Endothelial cell of umbilical vein (primary cell): ENCODE measurements around the gene SPSB1. TPM values are rescaled to one million over a fixed set of nuclear protein-coding genes. Genes with fewer than 3 reads are reported as not detected.

Experiments used
- BruUV-seq: library from RNA; stranded (reverse); fragments of 400-500 nt; replicated peaks from 2 replicates; lab custom pipeline; 2021; lab: Mats Ljungman, UMichigan
- CTCF ChIA-PET: fragments of 300-600, 350-600 bp; sonication (Branson Sonifier 250); formaldehyde crosslinking; loops from one replicate; lab custom pipeline; 2021; ENCODE audit warnings: antibody characterized with exemption, inconsistent platforms; lab: Charles Lee
- POLR2A ChIA-PET: fragments of 300-600, 350-600 bp; sonication (Branson Sonifier 250); formaldehyde crosslinking; loops from one replicate; lab custom pipeline; 2021; ENCODE audit warnings: antibody characterized with exemption, inconsistent platforms; lab: Charles Lee
- DNase-seq: peaks from one replicate; pipeline ENCODE4 v3.0.0-alpha.2; 2011; ENCODE audit warnings: low read depth, low spot score
- FAIRE-seq: peaks from 2 replicates; lab custom pipeline; 2011; peaks lifted over from hg19 to GRCh38; lab: Jason Lieb, UNC
- H2AFZ ChIP-seq: 2 replicates; pipeline ENCODE4 v1.6.0; 2012; ENCODE audit warnings: low read depth, low read length, control low read depth, inconsistent platforms
- H3K27ac ChIP-seq: 2 replicates; pipeline ENCODE4 v1.5.1; 2011; ENCODE audit warnings: low read depth, mild to moderate bottlenecking, control low read depth, low read length, moderate library complexity; ENCODE audit not compliant: insufficient read depth
- H3K27me3 ChIP-seq, 2 experiments: 2 replicates each; pipeline versions ENCODE4 v1.6.0 to v1.6.1; 2011; ENCODE audit warnings: low read length in 2 of 2, mixed read lengths in 1 of 2; ENCODE audit not compliant: control insufficient read depth in 2 of 2, insufficient read depth in 2 of 2
- H3K36me3 ChIP-seq, 2 experiments: 2 replicates in 1 of 2; 3 replicates in 1 of 2; pipeline ENCODE4 v1.5.1; 2011; ENCODE audit warnings: low read length in 2 of 2, mild to moderate bottlenecking in 1 of 2, moderate library complexity in 1 of 2; ENCODE audit not compliant: control insufficient read depth in 2 of 2, insufficient read depth in 2 of 2; ENCODE audit errors: extremely low read depth in 1 of 2
- H3K4me1 ChIP-seq: 3 replicates; pipeline ENCODE4 v1.5.1; 2011; ENCODE audit warnings: mild to moderate bottlenecking, low read length; ENCODE audit not compliant: control insufficient read depth, insufficient read depth; ENCODE audit errors: extremely low read depth
- H3K4me2 ChIP-seq: 2 replicates; pipeline ENCODE4 v1.6.1; 2011; ENCODE audit warnings: low read length, control low read depth, mixed read lengths; ENCODE audit not compliant: insufficient read depth
- H3K4me3 ChIP-seq, 3 experiments: fragments of 200-600 bp in 1 of 3; sonication (generic), shearing (Covaris generic) in 1 of 3; replicated peaks in 1 of 3; 2 replicates each; pipeline ENCODE4 v1.5.1; 2011 to 2016; ENCODE audit warnings: control low read depth in 3 of 3, low read length in 3 of 3, mild to moderate bottlenecking in 2 of 3, inconsistent platforms in 1 of 3, low read depth in 1 of 3, moderate library complexity in 1 of 3; ENCODE audit not compliant: insufficient read depth in 1 of 3
- H3K79me2 ChIP-seq: 2 replicates; pipeline ENCODE4 v1.6.0; 2012; ENCODE audit warnings: low read length, inconsistent platforms; ENCODE audit not compliant: control insufficient read depth, insufficient read depth
- H3K9ac ChIP-seq: replicated peaks from 2 replicates; pipeline ENCODE3; 2011; ENCODE audit warnings: low read length, control low read depth; ENCODE audit not compliant: insufficient read depth; ENCODE audit errors: extremely low read depth
- H3K9me1 ChIP-seq: replicated peaks from 3 replicates; pipeline ENCODE4 v1.6.0; 2011; ENCODE audit warnings: mild to moderate bottlenecking, low read length; ENCODE audit not compliant: control insufficient read depth, insufficient read depth; ENCODE audit errors: extremely low read depth
- H3K9me3 ChIP-seq: replicated peaks from 2 replicates; pipeline ENCODE4 v1.5.1; 2012; ENCODE audit warnings: low read length, inconsistent platforms; ENCODE audit not compliant: control insufficient read depth, insufficient read depth
- H4K20me1 ChIP-seq: replicated peaks from 2 replicates; pipeline ENCODE3; 2011; ENCODE audit warnings: mild to moderate bottlenecking, low read length; ENCODE audit not compliant: control insufficient read depth, insufficient read depth; ENCODE audit errors: extremely low read depth
- EZH2 ChIP-seq: IDR thresholded peaks from 2 replicates; pipeline ENCODE4 v1.6.1; 2012; ENCODE audit warnings: borderline replicate concordance, low read depth, mild to moderate bottlenecking, moderate library complexity, low read length, inconsistent platforms; ENCODE audit not compliant: severe bottlenecking
- FOS ChIP-seq: IDR thresholded peaks from 2 replicates; pipeline ENCODE4 v1.6.1; 2011; ENCODE audit warnings: mild to moderate bottlenecking, low read length, moderate library complexity, borderline replicate concordance; ENCODE audit not compliant: insufficient read depth
- GATA2 ChIP-seq: IDR thresholded peaks from 2 replicates; pipeline ENCODE4 v1.7.0; 2011; ENCODE audit warnings: low read depth, mild to moderate bottlenecking, moderate library complexity, mixed read lengths, low read length; ENCODE audit not compliant: insufficient read length, insufficient read depth
- JUN ChIP-seq: IDR thresholded peaks from 2 replicates; pipeline ENCODE4 v1.6.1; 2011; ENCODE audit warnings: borderline replicate concordance, low read depth; ENCODE audit not compliant: insufficient read length, insufficient read depth
- MAX ChIP-seq: IDR thresholded peaks from 2 replicates; pipeline ENCODE4 v1.6.1; 2011; ENCODE audit not compliant: insufficient read depth, insufficient read length
- MYC ChIP-seq: IDR thresholded peaks from one replicate; pipeline ENCODE4 v1.6.1; 2011; ENCODE audit warnings: mild to moderate bottlenecking, low read depth, low read length
- POLR2A ChIP-seq: IDR thresholded peaks from 2 replicates; pipeline ENCODE4 v1.6.1; 2012; ENCODE audit warnings: low read depth, mild to moderate bottlenecking, control low read depth, low read length
- POLR2AphosphoS5 ChIP-seq: IDR thresholded peaks from 2 replicates; pipeline ENCODE4 v1.6.1; 2012; ENCODE audit warnings: low read depth, mild to moderate bottlenecking, control low read depth, low read length, moderate library complexity; ENCODE audit not compliant: insufficient read depth
- dilution Hi-C: fragments of 300-500 bp; cut with MboI; formaldehyde crosslinking; loops from one replicate; pipeline ENCODE4 v1.15.0; 2019; ENCODE audit warnings: low sequenced_read_pairs; ENCODE audit not compliant: extremely low pct_ligation_motif_present
- intact Hi-C: fragments of 100-400 bp; cut with micrococcal nuclease; formaldehyde crosslinking; loops from one replicate; pipeline ENCODE4 v1.10.0; 2022
- polyA plus RNA-seq, 4 experiments: library from polyadenylated mRNA; depleted of rRNA in 3 of 4; stranded (reverse) in 3 of 4; unstranded in 1 of 4; fragments of >200 nt; gene quantifications; 2 replicates each; pipeline versions ENCODE4 v1.2.1 to v1.2.3, GENCODE V29; 2011 to 2012; ENCODE audit warnings: missing spikeins in 1 of 4
- total RNA-seq: library from RNA; stranded (reverse); gene quantifications from 2 replicates; pipeline ENCODE4 v1.2.3, GENCODE V29; 2021

The SPSB1 gene
- total and polyA plus RNA-seq, 2 donors (not counting 3 experiments of a cell fraction or from before 2014, with no cell fraction given): 41.9 to 61.2 TPM

GRCh38 chr1:9263276-9263855 lies 29.3 kb upstream of the SPSB1 start:
- Histone ChIP-seq H3K4me1 (no peaks in the 10 kb centered on the region), H3K36me3 (peaks cover 0 to 10% of the 10 kb centered on the region in 2 experiments), H3K9ac (no peak overlapping the region), H2AFZ (no peak overlapping the region), H3K4me2 (no peak overlapping the region), H3K9me1 (no peaks in the 10 kb centered on the region), H3K27ac (no peak overlapping the region), H3K79me2 (peaks cover 17% of the 10 kb centered on the region), H3K9me3 (no peaks in the 10 kb centered on the region), H3K27me3 (no peaks in the 10 kb centered on the region), H3K4me3 (no peak overlapping the region), H4K20me1 (no peaks in the 10 kb centered on the region)
- intact Hi-C loops (no loop called here), dilution Hi-C loops (no loop called here)
- TF ChIP-seq POLR2A (no peak), GATA2 (no peak), MYC (no peak), EZH2 (no peak), MAX (no peak), FOS (no peak), POLR2AphosphoS5 (no peak), JUN (no peak)
- no TSS peak for BruUV-seq
- ChIA-PET POLR2A (no interaction called here), CTCF (no interaction called here)
- DNase-seq (no peak), FAIRE-seq (no peak)
